HepG2 (cell line): ENCODE data around the gene TCF25. TPM values are rescaled to one million over a fixed set of nuclear protein-coding genes. Genes with fewer than 3 reads are reported as not detected.
A peak's percentile ranks its signal among the peaks of the same experiment; 100 is the strongest.

Source experiments
- ADNP ChIP-seq: sonication (generic); formaldehyde crosslinking; IDR thresholded peaks from 2 replicates; pipeline ENCODE4 v1.4.0; 2020; ENCODE audit warnings: missing genetic modification reagents
- AKAP8 ChIP-seq: sonication (generic); formaldehyde crosslinking; IDR thresholded peaks from 2 replicates; pipeline ENCODE4 v1.5.1; 2020; ENCODE audit warnings: mild to moderate bottlenecking, missing genetic modification reagents
- ARNT2 ChIP-seq: sonication (generic); formaldehyde crosslinking; IDR thresholded peaks from 2 replicates; pipeline ENCODE4 v1.8.0; 2022; ENCODE audit warnings: mild to moderate bottlenecking, low read depth, missing genetic modification reagents, moderate library complexity
- CBX1 ChIP-seq: IDR thresholded peaks from one replicate; pipeline ENCODE4 v1.6.1; 2016; ENCODE audit warnings: antibody characterized with exemption, low read depth
- DMAP1 ChIP-seq: IDR thresholded peaks from 2 replicates; pipeline ENCODE4 v1.6.1; 2016
- DRAP1 ChIP-seq: IDR thresholded peaks from 2 replicates; pipeline ENCODE4 v1.6.1; 2016; ENCODE audit warnings: missing genetic modification reagents, missing compliant biosample characterization
- ELF1 ChIP-seq: sonication (generic); formaldehyde crosslinking; IDR thresholded peaks from 2 replicates; pipeline ENCODE4 v1.4.0; 2020; ENCODE audit warnings: missing genetic modification reagents
- HMGA1 ChIP-seq: sonication (generic); formaldehyde crosslinking; conservative IDR thresholded peaks from 2 replicates; pipeline ENCODE4 v1.4.0; 2020; ENCODE audit warnings: missing genetic modification reagents
- HNRNPK ChIP-seq: fragments of 200-400 bp; formaldehyde crosslinking; IDR thresholded peaks from 2 replicates; pipeline ENCODE4 v1.6.1; 2018; ENCODE audit warnings: low read length, low read depth, moderate library complexity, mild to moderate bottlenecking; ENCODE audit not compliant: poor library complexity, severe bottlenecking
- KMT2A ChIP-seq: sonication (generic); formaldehyde crosslinking; IDR thresholded peaks from 2 replicates; pipeline ENCODE4 v1.4.0; 2020; ENCODE audit warnings: missing genetic modification reagents
- MED1 ChIP-seq: sonication (generic); formaldehyde crosslinking; IDR thresholded peaks from 2 replicates; pipeline ENCODE4 v1.4.0; 2020; ENCODE audit warnings: missing genetic modification reagents
- MXD4 ChIP-seq: IDR thresholded peaks from 2 replicates; pipeline ENCODE4 v1.6.1; 2016; ENCODE audit warnings: mild to moderate bottlenecking, missing biosample characterization, missing genetic modification reagents
- SATB2 ChIP-seq: sonication (generic); formaldehyde crosslinking; IDR thresholded peaks from 2 replicates; pipeline ENCODE4 v1.5.0; 2020; ENCODE audit warnings: missing genetic modification reagents
- SP5 ChIP-seq: IDR thresholded peaks from 2 replicates; pipeline ENCODE4 v1.6.1; 2016; ENCODE audit warnings: low read depth, borderline replicate concordance
- STAG1 ChIP-seq: sonication (generic); formaldehyde crosslinking; IDR thresholded peaks from 2 replicates; pipeline ENCODE4 v1.4.0; 2020; ENCODE audit warnings: missing genetic modification reagents
- TAF15 ChIP-seq: fragments of 200-400 bp; formaldehyde crosslinking; IDR thresholded peaks from one replicate; pipeline ENCODE4 v1.6.1; 2018; ENCODE audit warnings: mild to moderate bottlenecking, low read depth, low read length; ENCODE audit not compliant: poor library complexity, severe bottlenecking
- THYN1 ChIP-seq: sonication (generic); formaldehyde crosslinking; IDR thresholded peaks from 2 replicates; pipeline ENCODE4 v1.8.1; 2023; ENCODE audit warnings: low read depth, mild to moderate bottlenecking, moderate library complexity, missing genetic modification reagents, borderline replicate concordance
- TSC22D2 ChIP-seq: sonication (generic); formaldehyde crosslinking; IDR thresholded peaks from 2 replicates; pipeline ENCODE4 v1.5.1; 2020; ENCODE audit warnings: missing genetic modification reagents, mild to moderate bottlenecking, borderline replicate concordance
- YY1 ChIP-seq: IDR thresholded peaks from 2 replicates; pipeline ENCODE4 v1.6.1; 2011; ENCODE audit warnings: low read length, low read depth, moderate library complexity, mild to moderate bottlenecking; ENCODE audit not compliant: insufficient read depth, insufficient replicate concordance
- ZFY ChIP-seq: sonication (generic); formaldehyde crosslinking; IDR thresholded peaks from 2 replicates; pipeline ENCODE4 v1.4.0; 2020; ENCODE audit warnings: missing genetic modification reagents
- ZIK1 ChIP-seq: sonication (generic); formaldehyde crosslinking; IDR thresholded peaks from 2 replicates; pipeline ENCODE4 v1.5.0; 2020; ENCODE audit warnings: mild to moderate bottlenecking, low read depth, missing genetic modification reagents, borderline replicate concordance
- ZNF256 ChIP-seq: sonication (generic); formaldehyde crosslinking; conservative IDR thresholded peaks from 2 replicates; pipeline ENCODE4 v1.4.0; 2020; ENCODE audit warnings: missing genetic modification reagents
- ZNF34 ChIP-seq: sonication (generic); formaldehyde crosslinking; IDR thresholded peaks from 2 replicates; pipeline ENCODE4 v1.4.0; 2020; ENCODE audit warnings: mild to moderate bottlenecking, missing genetic modification reagents, borderline replicate concordance
- ZNF510 ChIP-seq: sonication (generic); formaldehyde crosslinking; IDR thresholded peaks from 2 replicates; pipeline ENCODE4 v1.4.0; 2020; ENCODE audit warnings: low read depth, mild to moderate bottlenecking, missing genetic modification reagents
- ZNF558 ChIP-seq: sonication (generic); formaldehyde crosslinking; IDR thresholded peaks from 2 replicates; pipeline ENCODE4 v1.9.0; 2022; ENCODE audit warnings: mild to moderate bottlenecking, missing genetic modification reagents, borderline replicate concordance
- ZNF563 ChIP-seq: sonication (generic); formaldehyde crosslinking; IDR thresholded peaks from 2 replicates; pipeline ENCODE4 v1.8.0; 2022; ENCODE audit warnings: mild to moderate bottlenecking, moderate library complexity, missing genetic modification reagents
- ZNF619 ChIP-seq: sonication (generic); formaldehyde crosslinking; IDR thresholded peaks from 2 replicates; pipeline ENCODE4 v1.4.0; 2020; ENCODE audit warnings: mild to moderate bottlenecking, missing genetic modification reagents
- ZNF710 ChIP-seq: sonication (generic); formaldehyde crosslinking; IDR thresholded peaks from 2 replicates; pipeline ENCODE4 v1.5.0; 2020; ENCODE audit warnings: mild to moderate bottlenecking, missing genetic modification reagents, borderline replicate concordance
- ZNF75D ChIP-seq: sonication (generic); formaldehyde crosslinking; IDR thresholded peaks from 2 replicates; pipeline ENCODE4 v1.8.1; 2023; ENCODE audit warnings: missing genetic modification reagents, mild to moderate bottlenecking, borderline replicate concordance
- ZNF883 ChIP-seq: sonication (generic); formaldehyde crosslinking; IDR thresholded peaks from 2 replicates; pipeline ENCODE4 v1.5.1; 2020; ENCODE audit warnings: mild to moderate bottlenecking, missing genetic modification reagents; ENCODE audit errors: not compliant biosample characterization
- ZNF891 ChIP-seq: sonication (generic); formaldehyde crosslinking; IDR thresholded peaks from 2 replicates; pipeline ENCODE4 v1.5.0; 2020; ENCODE audit warnings: mild to moderate bottlenecking, missing genetic modification reagents
- polyA plus RNA-seq, 8 experiments: library from polyadenylated mRNA; depleted of rRNA in 3 of 8; stranded (reverse) in 7 of 8; unstranded in 1 of 8; fragments of >200 nt; fragmentation: Illumina TruSeq in 4 of 8; extraction: Trizol in 4 of 8; gene quantifications; 2 replicates each; pipeline versions ENCODE4 v1.2.1 to v1.2.3, GENCODE V29; 2011 to 2016; ENCODE audit warnings: low read depth in 4 of 8, missing spikeins in 1 of 8, mixed read lengths in 1 of 8; ENCODE audit not compliant: insufficient read depth in 1 of 8
- total RNA-seq, 5 experiments: library from RNA; depleted of rRNA; stranded (reverse); fragments of >200 nt; fragmentation: Illumina TruSeq; extraction: Trizol; gene quantifications; 2 replicates each; pipeline ENCODE4 v1.2.3, GENCODE V29; 2016; ENCODE audit warnings: low read depth in 1 of 5

TCF25 gene
- total and polyA plus RNA-seq, 2 of the 13 experiments (the other 11 are each of a cell fraction or from before 2014, with no cell fraction given): 138 to 206 TPM

GRCh38 chr16:89860747-89861304 lies 12.6 kb upstream of the TCF25 start (continued):
- 0 out of 2 replicates have a peak, but pooled peaks have one; percentile 49 for TF ChIP-seq MXD4 (CRISPR knock-in tag)
- peak; percentile 89 for TF ChIP-seq ZNF883 (CRISPR knock-in tag)
- TF ChIP-seq ELF1: no peak
- no peak for TF ChIP-seq ZNF558 (CRISPR knock-in tag)
- TF ChIP-seq ZNF710: peak; percentile 55; the same call in 1 of the 2 replicates
- peak; percentile 83; the same call in 1 of the 2 replicates for TF ChIP-seq ARNT2
- no peak for TF ChIP-seq ZNF256
- TF ChIP-seq HMGA1 (CRISPR knock-in tag): no peak
- peak; percentile 57 for TF ChIP-seq YY1
- TF ChIP-seq HNRNPK: no peak
- TF ChIP-seq ZIK1 (CRISPR knock-in tag): 0 out of 2 replicates have a peak, but pooled peaks have one; percentile 58
- TF ChIP-seq ZNF563 (CRISPR knock-in tag): 0 out of 2 replicates have a peak, but pooled peaks have one; percentile 62
- TF ChIP-seq SATB2 (CRISPR knock-in tag): no peak
- peak; percentile 53; the same call in 1 of the 2 replicates for TF ChIP-seq KMT2A (CRISPR knock-in tag)
- TF ChIP-seq ZNF510 (CRISPR knock-in tag): no peak
- TF ChIP-seq ADNP (CRISPR knock-in tag): no peak
- TF ChIP-seq ZNF891: peak; percentile 20; the same call in 1 of the 2 replicates
- TF ChIP-seq ZFY (CRISPR knock-in tag): no peak; the same call in 1 of the 2 replicates
- TF ChIP-seq TAF15: no peak
- no peak for TF ChIP-seq THYN1 (CRISPR knock-in tag)
- peak; percentile 57; the same call in 1 of the 2 replicates for TF ChIP-seq ZNF619 (CRISPR knock-in tag)
- TF ChIP-seq SP5 (CRISPR knock-in tag): peak; percentile 27; the same call in 1 of the 2 replicates
- peak; percentile 98 for TF ChIP-seq STAG1 (CRISPR knock-in tag)
- TF ChIP-seq ZNF75D: no peak
- TF ChIP-seq TSC22D2 (CRISPR knock-in tag): no peak
- no peak for TF ChIP-seq CBX1
- no peak; the same call in 1 of the 2 replicates for TF ChIP-seq MED1 (CRISPR knock-in tag)
- TF ChIP-seq DMAP1 (CRISPR knock-in tag): peak; percentile 52; the same call in 1 of the 2 replicates
- no peak for TF ChIP-seq DRAP1 (CRISPR knock-in tag)
- TF ChIP-seq AKAP8: peak; percentile 86
- TF ChIP-seq ZNF34: no peak
